Stimulated activated CD4-positive, alpha-beta T cell treated with anti-CD3 and anti-CD28 coated beads, Interleukin-12 subunit alpha, Interleukin-12 subunit beta, amount 100 ng/mL, for 48 hours (primary cell): ENCODE measurements around the gene UBFD1.
"Not testable (repeated sequence)": the region's sequence is repeated elsewhere in the genome, so short reads cannot be mapped to it uniquely, and the experiment has no call there.

Experiments used
- DNase-seq, 3 donors: peaks; one replicate each; pipeline ENCODE4 v3.0.0-alpha.2; 2020; ENCODE audit warnings: low read depth in 2 of 3, low spot score in 1 of 3

Gene UBFD1

GRCh38 chr16:23564575-23565363 is 7.2 kb downstream of the UBFD1 start:
- DNase-seq: no peak

GRCh38 chr16:23566724-23567123 is 9.2 kb downstream of the UBFD1 start:
- no peak for DNase-seq

- no peak for DNase-seq
These were observed 10.1 kb downstream of the UBFD1 start for GRCh38 chr16:23567602-23568001.

- DNase-seq: no peak
These were observed 13.6 kb downstream of the UBFD1 start for GRCh38 chr16:23570992-23571632.

GRCh38 chr16:23571895-23572294 is 14.4 kb downstream of the UBFD1 start:
- DNase-seq: no peak

GRCh38 chr16:23572394-23572793 is 14.9 kb downstream of the UBFD1 start:
- no peak for DNase-seq

- DNase-seq: no peak
These were observed 16.3 kb downstream of the UBFD1 start for GRCh38 chr16:23573817-23574216.

- no peak for DNase-seq
These were observed 18.3 kb downstream of the UBFD1 start for GRCh38 chr16:23575834-23576233.

GRCh38 chr16:23577493-23577892 is 20.0 kb downstream of the UBFD1 start:
- DNase-seq: no peak

GRCh38 chr16:23578101-23578830 is 20.7 kb downstream of the UBFD1 start:
- no peak for DNase-seq

GRCh38 chr16:23579371-23579770 is 21.8 kb downstream of the UBFD1 start:
- no peak for DNase-seq

- DNase-seq: no peak
These were observed 22.9 kb downstream of the UBFD1 start for GRCh38 chr16:23580391-23580790.

- DNase-seq: no peak
These were observed 24.2 kb downstream of the UBFD1 start for GRCh38 chr16:23581764-23582163.

GRCh38 chr16:23583271-23583670 is 25.7 kb downstream of the UBFD1 start:
- not testable (repeated sequence) for DNase-seq

GRCh38 chr16:23584186-23585076 is 26.9 kb downstream of the UBFD1 start:
- DNase-seq: no peak

GRCh38 chr16:23587726-23588125 is 30.2 kb downstream of the UBFD1 start:
- no peak for DNase-seq

- no peak for DNase-seq
These were observed 32.7 kb downstream of the UBFD1 start for GRCh38 chr16:23590181-23590580.

- no peak for DNase-seq
These were observed 36.7 kb downstream of the UBFD1 start for GRCh38 chr16:23594186-23594585.

GRCh38 chr16:23595246-23595950 is 37.9 kb downstream of the UBFD1 start:
- DNase-seq: no peak

- peak; percentile 84 to 92 (median 89) for DNase-seq
These were observed 38.6 kb downstream of the UBFD1 start, which contains the start of gene NDUFAB1 for GRCh38 chr16:23595951-23596720. Gene NDUFAB1, minus strand, starts transcription at chr16:23596316. Its CDS starts 26 bp downstream, at chr16:23596290.
